Retina (tissue), 1 donor: Measurements from ENCODE around the gene METAP1D.
"Not testable (repeated sequence)": the region's sequence is repeated elsewhere in the genome, so short reads cannot be mapped to it uniquely, and the experiment has no call there.

Source experiments
- DNase-seq: peaks from one replicate; pipeline ENCODE4 v3.0.0-alpha.2; 2016

Gene METAP1D

DNA sequence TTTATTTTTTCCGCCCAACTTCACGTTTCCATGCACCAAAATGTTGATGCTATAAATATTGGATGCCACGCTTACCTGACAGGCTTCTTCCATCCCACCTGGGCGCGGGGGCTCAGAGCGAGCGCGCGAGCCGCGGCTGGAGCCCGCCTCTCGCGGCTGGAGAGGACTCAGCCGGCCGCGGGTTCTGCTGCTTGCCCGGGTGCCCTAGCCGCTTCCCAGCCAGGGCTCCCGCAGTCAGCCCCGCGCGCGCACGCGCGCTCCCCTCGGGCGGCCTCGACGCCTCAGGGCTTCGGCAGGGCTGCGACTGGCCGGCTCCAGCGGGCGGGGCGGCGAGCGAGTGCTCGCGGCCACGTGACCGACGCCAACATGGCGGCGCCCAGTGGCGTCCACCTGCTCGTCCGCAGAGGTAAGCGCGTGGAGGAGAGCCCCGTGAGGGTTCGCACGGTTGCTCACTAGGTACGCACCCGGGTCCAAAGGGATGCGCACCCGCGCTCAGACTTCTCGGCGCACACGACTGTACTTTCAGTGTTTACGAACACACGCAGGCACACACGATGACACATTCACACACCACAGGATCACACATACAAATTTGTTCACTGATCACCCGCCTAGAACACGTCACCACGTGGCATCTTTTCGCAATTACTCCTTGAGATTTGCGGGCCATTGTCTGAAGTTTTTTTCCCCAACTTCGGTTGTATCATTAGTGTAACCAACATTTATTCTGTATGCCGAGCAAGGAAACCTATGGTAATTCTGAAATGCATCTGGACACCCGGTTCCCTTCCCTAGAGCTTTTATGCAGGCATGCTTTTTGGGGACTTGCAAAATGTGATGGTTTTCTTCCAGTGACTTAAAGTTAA is at the start of gene METAP1D:
Gene METAP1D, plus strand, starts transcription at position 350 of the 866 bp plus-strand sequence. Its CDS starts 17 bp downstream, at position 367.
- peak; percentile 95 for DNase-seq

DNA sequence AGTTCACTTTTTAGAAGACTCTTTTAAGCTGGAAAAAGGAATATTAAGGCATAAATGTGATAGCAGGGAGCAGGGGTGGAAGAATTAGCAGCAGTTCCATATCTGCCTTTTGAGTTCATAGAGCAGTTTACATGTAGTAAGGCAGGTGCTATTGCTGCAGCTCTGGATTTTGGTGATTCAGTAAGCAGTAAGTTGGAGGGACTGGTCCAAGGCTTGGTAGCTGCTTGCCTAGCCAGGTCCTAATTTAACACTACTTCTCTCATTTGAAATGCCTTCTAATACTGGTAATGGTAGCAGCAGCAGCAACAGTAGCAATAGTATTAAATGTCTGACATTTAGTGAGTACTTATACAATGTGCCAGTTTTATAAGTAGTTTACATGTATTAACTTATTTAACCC is 47.5 kb upstream of the METAP1D start:
- DNase-seq, result no peak

DNA sequence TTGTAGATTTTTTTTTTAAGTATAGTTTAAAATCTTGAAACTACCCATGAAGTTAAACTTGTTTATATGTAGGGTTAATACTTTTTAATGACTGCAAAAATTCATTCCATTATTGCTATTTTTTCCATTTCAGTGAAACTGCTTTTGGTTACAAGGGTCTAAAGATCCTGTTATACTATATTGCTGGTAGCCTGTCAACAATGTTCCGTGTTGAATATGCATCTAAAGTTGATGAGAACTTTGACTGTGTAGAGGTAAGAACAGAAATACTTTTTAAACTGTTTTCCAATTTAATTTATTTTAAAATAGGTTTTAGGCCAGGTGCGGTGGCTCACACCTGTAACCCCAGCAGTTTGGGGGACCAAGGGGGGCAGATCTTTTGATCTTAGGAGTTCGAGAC is 47.0 kb upstream of the METAP1D start:
- no peak for DNase-seq

DNA sequence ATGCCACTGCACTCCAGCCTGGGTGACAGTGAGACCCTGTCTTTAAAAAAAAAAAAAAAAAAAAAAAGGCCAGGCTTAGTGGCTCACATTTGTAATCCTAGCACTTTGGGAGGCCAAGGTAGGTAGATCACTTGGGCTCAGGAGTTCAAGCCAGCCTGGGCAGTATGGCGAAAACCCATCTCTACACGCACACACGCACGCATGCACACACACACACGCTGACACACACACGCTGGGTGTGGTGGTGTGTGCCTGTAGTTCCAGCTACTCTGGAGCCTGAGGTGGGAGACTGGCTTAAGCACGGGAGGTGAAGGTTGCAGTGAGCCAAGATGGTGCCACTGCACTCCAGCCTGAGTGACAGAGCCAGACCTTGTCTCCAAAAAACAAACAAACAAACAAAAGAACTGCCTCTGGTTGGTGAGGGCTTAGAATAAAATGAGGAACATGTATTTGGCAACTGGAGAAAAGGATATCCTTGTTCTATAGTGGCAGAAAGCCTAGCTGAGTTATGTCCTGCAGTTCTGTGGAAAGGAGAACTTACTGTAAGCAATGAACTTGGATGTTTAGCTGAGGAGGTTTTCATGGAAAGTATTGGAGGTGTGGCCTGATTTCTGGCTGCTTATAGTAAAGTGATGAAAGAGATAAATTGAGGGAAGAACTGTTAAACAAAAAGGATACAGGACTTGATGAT is 43.5 kb upstream of the METAP1D start:
- no peak for DNase-seq

DNA sequence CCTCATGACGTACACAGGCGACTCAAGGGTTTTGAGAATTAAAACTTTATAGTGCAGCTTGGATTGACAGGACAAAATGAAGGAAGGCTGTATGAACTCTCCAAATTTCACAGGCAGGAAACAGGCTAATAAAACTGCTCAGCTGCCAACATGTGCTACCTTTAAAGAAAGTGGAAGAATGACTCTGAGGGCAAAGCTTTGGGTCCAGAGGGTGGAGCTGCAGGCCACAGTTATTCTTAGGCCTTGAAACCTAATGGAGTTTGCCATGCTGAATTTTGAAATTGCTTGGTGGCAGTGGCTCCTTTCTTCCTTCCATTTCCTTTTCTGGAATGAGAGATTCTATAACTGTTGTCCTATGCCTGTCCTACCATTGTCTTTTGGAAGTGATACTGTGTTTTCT is 42.7 kb upstream of the METAP1D start:
- DNase-seq, result no peak

DNA sequence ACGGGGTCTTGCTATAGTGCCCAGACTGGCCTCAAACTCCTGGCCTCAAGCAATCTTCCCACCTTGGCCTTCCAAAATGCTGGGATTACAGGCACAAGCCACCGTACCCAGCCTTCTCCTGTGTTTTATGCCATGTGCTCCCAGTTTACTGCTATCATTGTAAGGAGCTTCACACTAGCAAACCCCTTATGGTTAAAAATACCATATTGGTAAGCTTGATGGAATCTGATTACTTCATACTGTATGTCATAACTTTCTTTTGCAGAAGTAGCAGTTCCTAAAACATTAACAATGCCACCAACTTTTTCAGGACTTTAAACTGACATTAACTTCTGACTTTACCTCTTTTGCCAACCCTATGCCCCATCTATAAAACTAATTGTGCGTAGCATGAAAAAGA is 41.3 kb upstream of the METAP1D start:
- no peak for DNase-seq

DNA sequence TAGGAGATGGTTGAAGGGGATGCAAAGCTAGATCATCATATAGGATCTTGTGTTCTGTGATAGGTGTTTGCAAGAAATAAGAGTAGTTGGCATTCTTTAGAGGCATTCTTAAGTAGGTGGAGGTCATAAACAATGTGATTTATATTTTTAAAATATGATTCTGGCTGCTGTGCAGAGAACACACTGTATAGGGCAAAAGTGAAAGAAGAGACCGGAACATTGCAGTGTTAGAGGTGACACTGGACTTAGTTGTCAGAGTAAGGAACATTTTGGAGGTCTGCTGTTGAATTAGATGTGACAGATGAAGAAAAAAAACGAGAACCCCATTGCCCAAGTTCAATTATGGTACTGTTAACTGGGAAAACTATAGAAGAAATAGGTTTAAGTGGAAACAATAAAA is 39.8 kb upstream of the METAP1D start:
- no peak for DNase-seq

DNA sequence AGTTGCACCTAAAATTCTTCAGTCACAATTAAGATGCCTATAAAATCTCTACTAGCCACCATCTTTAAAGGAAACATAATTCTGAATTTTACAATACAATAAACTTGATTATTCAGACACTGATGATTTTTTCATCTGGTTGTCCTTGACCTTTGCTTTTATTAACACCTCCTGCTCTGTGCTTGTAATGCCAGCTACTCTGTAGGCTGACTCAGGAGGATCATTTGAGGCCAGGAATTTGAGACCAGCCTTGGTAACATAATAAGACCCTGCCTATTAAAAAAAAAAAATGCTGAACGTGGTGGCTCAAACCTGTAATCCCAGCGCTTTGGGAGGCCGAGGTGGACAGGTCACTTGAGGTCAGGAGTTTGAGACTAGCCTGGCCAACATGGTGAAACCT is 39.2 kb upstream of the METAP1D start:
- DNase-seq, result no peak

DNA sequence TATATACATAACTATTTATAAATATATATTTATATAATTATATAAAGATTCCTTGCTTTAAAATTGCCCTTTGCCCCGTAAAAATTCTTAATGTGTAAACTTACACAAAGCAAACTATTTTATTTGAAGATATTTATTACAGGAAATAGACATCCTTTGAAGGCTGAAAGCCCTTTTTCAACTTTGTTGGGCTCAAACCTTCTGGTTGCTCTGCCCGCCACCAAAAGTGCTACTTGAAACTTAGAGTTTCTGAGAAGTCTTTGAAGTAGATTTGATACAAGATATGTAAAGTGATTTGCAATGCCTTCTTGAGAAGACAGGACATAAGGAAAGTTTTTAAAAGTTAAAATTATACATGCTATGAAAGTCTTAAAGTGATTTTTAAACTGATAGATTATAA is 36.6 kb upstream of the METAP1D start:
- DNase-seq, result no peak

DNA sequence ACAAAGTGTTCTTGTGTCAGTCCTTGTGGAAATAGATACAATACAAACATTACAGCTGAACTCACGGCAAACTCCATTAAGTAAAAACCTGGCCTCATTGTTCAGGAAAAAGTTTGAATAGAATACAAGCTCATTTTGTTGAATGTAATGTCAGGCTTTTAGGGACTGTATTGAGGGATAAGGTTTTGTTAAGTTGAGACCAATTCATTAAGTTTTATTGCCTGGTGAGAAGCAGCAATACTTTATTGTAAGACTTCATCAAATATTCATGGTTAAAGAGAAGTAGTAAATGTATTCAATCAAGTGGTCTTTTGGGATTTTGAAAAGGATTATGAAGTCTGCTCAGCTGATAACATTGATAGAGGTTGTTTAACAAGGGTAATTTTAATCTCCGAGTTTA is 35.4 kb upstream of the METAP1D start:
- no peak for DNase-seq

DNA sequence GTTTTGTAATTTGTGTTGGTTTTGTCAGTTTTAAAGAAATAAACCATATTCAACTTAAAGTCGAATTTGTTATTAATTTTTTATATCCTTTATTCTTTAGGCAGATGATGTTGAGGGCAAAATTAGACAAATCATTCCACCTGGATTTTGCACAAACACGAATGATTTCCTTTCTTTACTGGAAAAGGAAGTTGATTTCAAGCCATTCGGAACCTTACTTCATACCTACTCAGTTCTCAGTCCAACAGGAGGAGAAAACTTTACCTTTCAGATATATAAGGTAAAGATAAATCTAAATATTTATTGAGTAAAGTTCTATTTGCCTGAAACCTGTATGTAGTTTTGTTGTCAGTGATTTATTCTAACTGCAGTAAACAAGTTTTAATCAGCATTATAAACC is 34.5 kb upstream of the METAP1D start:
- no peak for DNase-seq

DNA sequence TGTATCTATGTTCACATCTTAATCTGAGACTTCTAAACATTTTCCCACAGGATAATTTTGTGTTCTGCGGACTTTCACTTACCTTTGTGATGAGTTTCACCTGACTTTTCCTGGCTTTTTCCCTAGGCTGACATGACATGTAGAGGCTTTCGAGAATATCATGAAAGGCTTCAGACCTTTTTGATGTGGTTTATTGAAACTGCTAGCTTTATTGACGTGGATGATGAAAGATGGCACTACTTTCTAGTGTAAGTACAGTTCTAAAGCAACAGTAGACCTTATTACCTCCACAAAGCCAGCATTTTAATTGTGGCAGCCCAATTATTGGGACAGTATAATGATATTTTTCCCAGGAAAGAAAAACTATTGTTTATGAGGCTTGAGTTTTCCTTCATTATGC is 34.1 kb upstream of the METAP1D start:
- no peak for DNase-seq

DNA sequence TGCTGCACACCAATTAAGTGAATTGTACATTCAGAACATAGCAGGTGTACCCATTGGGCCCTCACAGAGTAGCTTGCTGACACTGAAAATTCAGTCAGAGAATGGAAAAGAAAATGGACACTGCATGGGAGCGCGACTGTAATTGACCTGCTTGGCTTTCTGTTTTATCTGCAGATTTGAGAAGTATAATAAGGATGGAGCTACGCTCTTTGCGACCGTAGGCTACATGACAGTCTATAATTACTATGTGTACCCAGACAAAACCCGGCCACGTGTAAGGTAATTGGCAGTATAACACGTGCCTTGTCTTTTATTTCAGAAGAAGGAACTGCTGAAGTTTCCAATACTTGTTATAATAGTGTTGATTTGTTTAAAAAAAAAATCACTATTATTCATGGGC is 33.5 kb upstream of the METAP1D start:
- peak; percentile 29 for DNase-seq

DNA sequence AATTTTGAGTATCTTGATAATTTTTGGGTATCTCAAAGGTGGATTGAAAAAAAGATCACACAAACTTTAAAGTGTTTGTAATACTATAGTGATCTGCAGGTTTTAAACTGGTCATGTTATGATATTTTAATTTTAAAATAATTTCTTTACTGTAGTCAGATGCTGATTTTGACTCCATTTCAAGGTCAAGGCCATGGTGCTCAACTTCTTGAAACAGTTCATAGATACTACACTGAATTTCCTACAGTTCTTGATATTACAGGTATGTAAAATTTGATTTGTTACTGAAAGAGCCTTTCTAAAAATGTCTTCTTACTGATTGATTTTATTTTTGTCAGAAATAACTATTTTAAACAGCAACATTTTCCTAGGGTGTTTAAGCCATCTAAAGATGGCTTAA is 33.1 kb upstream of the METAP1D start:
- DNase-seq, result no peak

DNA sequence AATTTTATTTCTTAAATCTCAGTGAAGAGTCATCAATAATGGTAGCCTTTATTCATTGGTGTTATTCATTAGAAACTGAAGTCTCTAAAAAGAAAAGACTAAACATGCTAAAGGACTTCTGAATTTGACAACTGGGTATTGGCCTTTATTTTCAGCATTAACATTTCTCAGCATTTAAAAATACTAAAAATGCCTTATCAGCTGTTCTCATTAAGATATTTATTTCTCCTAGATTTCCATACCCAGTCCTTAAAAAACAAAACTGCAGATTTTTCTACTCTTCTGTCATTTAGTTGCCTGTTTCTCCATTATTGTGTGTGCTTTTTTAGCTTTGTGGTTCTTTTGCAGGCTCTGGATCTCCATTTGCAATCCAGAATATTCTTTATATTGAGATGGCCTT is 31.2 kb upstream of the METAP1D start:
- no peak for DNase-seq

DNA sequence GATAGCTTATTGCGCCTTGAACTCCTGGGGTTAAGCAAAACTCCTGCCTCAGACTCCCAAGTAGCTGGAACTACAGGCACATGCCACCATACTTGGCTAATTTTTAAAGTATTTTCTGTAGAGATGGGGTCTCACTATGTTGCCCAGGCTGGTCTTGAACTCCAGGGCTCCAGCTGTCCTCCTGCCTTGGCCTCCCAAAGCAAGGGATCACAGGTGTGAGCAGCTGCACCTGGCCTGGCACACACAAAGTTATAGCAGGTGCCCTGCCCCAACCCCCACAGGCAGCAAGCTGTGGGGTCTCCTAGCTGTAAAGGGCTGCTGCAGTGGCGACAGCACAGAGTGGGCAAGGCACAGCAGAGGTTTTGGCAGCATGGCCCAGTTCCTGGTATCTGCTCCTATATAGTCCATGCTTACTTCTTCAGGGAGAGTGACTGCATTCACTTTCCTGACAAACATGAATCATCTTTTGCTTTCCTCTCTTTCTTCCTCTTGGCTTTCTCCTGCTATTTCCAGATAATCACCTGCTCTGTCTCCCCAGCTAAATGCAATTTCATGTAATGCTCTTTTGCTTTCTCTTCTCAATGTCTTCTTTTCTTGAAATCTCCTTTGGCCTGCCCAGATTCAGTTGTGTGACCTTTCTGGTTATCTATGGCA is 27.3 kb upstream of the METAP1D start:
- no peak for DNase-seq

DNA sequence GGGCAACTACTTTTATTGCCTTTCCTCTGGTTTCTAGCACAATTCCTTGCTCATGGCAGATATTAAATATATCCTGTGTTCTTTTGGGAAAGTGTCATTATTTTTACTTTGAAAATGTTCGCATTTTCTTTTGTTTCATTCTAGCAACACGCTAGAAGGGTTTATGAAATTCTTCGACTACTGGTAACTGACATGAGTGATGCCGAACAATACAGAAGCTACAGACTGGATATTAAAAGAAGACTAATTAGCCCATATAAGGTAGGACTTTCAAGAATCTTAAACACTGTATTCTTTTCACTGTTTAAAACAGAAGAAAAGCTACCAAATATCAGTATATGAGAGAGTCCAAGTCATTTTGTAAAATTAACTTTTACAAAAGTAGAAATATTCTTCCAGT is 20.6 kb upstream of the METAP1D start:
- DNase-seq, result no peak

DNA sequence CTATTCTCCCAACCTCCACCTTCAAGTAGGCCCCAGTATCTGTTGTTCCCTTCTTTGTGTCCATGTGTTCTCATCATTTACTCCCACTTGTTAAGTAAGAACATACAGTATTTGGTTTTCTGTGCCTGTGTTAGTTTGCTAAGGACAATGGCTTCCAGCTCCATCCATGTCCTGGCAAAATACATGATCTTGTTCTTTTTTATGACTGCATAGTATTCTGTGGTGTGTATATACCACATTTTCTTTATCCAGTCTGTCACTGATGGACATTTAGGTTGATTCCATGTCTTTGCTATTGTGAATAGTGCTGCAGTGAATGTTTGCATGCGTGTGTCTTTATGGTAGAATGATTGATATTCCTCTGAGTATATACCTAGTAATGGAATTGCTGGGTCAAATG is 15.8 kb upstream of the METAP1D start:
- DNase-seq, result not testable (repeated sequence)

DNA sequence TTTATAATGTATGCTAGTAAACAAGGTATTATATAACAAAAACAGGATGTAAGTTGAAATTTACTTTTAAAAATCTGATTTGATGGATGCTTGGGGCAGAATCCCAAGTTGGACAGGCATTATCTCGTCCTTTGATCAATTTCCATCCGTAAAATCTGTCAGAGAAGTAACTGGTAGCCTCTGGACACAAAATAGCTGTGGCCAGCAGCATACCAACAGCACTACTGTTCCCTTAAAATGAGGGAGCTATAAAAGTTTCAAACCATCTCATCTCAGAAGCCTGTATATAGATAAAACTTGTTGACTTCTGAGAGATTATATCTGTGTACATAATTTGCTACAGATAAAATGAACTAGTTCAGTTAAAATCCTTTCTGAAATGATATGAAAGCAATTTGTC is 14.7 kb upstream of the METAP1D start:
- DNase-seq, result no peak

DNA sequence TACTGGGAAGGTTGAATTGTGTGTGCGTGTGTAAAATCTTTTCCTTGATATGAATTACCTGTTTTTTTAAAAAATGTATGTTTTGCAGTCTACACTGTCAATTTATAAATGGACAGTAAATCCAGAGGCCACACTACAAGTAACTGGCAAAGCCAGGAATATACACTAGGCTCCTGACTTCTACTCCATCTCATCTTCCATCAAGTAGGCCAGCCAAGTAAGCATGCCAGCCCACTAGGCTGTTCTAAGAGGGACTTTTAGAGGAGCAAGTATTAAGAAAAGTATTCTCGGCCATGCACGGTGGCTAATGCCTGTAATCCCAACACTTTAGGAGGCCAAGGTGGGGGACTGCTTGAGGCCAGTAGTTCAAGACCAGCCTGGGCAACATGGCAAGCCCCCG is 13.0 kb upstream of the METAP1D start:
- DNase-seq, result no peak

DNA sequence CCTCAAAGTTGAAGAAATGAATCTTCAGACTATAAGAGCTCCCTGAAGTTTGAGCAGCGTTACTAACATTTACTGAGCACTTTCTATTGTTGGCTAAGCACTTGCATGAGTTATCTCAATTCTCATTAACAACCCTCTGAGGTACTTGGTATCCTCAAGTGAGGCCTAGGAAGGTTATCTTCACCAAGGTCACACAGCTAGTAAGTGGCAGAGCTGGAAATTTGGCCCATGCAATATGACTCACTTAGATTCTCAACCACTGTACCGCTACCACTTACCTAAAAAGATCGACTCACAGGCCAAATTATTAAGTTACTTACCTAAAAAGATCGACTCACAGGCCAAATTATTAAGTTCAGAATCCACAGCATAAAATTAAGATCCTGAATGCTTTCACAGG is 8.7 kb upstream of the METAP1D start:
- no peak for DNase-seq

DNA sequence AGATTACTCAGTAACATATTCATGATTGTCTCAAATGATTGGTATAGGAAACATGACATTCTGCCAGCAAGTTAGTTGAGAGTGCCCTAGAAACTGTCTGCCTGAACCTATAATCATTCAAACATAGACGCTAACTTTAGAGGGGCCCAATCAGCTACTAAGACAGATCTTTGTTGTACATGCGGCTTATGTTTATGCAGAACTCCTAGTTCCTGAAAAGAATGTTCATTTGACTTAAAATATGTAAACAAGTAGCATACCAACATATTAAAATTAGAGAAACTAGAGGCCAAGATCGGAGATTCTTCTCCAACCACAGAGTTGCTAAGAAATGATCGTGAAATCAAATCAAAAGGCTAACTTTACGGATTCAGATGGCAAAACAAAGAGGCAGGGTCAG is 4.2 kb upstream of the METAP1D start:
- DNase-seq, result no peak

DNA sequence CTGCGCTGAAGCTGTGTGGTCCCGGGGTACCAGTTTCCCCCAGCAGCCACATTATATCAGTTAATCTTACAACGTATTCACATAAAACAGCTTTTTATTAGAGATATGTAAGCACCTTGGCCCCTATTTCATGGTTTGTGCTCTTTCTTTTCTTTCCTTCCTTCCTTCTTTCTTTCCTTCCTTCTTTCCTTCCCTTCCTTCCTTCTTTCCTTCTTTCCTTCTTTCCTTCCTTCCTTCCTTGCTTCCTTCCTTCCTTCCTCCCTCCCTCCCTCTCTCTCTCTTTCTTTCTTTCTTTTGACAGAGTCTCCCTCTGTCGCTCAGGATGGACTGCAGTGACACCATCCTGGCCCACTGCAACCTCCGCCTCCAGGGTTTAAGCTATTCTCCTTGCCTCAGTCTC is 3.7 kb upstream of the METAP1D start:
- no peak for DNase-seq

DNA sequence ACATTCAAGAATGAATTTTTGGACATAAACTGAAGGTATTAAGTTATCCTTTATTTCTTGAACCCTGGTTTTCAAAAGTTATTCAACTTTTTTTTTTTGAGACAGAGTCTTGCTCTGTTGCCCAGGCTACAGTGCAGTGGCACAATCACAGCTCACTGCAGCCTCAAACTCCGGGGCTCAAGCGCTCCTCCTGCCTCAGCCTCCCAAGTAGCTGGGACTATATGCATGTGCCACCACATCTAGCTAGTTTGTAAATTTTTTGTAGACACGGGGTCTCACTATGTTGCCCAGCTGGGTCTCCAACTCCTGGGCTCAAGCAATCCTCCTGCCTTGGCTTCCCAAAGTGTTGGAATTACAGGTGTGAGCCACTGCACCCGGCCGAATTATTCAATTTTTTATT is 2.7 kb upstream of the METAP1D start:
- DNase-seq, result not testable (repeated sequence)
